DLD1 (cell line): ENCODE data around the gene NRXN2.

ENCODE experiments used
- in situ Hi-C: cut with HindIII; loops from 2 replicates; pipeline ENCODE4 v1.10.0; 2017; ENCODE audit warnings: low sequenced_read_pairs

NRXN2 gene

GRCh38 chr11:64560941-64561340, 162.1 kb downstream of the NRXN2 start:
- in situ Hi-C loops: no loop called here

DNA sequence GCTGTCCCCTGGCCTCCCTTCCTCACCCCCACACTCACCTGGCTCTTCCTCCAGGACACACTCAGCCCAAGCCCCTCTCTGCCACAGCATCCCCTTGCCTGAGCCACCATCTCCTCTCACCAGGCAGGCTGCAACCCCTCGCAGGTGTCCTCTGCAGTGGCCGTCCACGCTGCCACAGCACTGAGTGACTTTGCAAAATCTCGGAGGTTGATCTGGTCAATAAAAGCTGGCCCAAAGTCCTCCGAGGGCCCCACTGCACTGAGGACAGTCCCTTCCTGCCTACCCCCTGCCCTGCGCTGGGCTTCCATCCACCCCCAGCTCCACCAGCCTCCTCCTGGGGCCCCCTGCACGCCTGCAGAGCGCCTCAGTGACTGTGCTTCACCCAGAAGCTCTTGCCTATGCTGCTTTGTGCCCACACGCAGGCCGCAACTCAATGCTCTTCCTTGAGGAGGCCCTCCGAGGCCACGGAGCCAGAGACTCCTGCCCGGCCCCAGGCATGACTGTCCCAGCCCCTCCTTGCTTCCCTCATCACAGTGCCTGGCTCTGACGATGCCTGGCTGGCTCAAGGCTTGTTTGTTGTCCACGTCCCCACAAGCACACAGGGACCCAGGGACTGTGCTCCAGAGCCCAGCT, 162.7 kb downstream of the NRXN2 start:
- in situ Hi-C loops: no loop called here

GRCh38 chr11:64559351-64560138, 163.5 kb downstream of the NRXN2 start:
- in situ Hi-C loops: no loop called here

DNA sequence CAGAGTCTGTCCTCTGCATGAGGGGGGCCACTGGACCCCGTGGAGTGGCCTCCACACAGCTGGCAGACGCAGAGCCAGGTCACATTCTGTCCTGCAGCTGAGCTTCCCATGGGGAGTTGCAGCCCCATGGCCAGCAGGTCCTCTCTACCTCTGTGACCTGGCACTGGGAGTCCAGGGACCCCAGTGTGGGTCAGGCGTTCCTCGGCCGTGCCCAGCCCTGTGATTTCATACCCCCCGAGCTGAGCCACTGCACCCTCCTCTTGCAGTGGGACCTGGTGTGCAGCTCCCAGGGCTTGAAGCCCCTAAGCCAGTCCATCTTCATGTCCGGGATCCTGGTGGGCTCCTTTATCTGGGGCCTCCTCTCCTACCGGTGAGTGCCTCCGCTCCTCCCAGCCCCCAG, 164.1 kb downstream of the NRXN2 start:
- in situ Hi-C loops: no loop called here

DNA sequence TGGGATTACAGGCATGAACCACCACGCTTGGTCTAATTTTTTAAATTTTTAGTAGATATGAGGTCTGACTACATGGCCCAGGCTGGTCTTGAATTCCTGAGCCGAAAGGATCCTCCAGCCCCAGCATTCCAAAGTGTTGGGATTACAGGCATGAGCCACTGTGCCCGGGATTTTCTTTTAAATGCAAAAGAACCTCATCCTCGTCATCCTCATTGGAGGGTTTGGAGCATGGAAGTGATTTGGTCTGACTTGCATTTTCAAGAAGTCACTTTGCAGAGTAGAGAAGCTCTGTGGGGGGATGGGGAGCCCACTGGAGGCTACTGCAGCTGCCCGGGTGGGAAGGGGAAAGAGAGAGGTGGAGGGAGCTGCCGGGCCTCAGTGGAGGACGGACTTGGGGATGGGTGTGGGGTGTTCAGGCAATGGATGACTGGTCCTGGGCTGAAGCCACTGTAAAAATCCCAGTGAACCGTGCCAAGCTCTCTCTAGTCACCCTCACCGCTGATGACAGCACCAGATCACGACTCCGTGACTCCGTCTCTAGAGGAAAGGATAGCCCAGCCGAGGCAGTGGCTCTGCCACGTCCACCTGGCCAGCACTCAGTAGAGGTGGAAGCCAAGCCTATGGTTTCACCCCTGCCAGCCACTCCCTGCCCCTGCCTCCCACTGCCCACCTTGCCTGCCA, 164.8 kb downstream of the NRXN2 start:
- in situ Hi-C loops: no loop called here

DNA sequence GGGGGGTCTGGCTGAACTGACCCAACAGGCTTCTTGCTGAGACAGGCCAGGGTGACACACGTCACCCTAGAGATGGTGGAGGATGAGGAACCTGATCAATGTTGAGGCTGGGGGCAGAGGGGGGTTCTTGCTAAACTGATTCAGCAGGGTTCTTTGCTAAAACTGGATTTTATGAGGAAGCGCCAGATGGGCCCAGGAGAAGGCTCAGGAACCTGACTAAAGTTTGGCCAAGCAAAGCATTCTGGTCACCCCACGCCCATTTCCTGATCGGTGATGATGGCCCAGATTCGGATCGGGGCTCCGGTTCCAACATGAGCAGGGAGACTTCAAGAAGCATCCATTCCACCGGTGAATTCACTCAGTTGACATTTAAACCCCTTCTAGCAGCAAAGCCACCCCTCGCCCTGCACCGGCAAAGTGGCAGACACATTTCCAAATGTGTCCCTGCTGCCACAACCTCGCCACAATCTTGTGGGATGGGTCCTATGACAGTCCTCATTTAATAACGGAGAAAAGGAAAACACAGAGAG, 166.2 kb downstream of the NRXN2 start:
- in situ Hi-C loops: no loop called here
